K562 (cell line): ENCODE results near the gene MTSS2.

Experiments
- ARID1B ChIP-seq: fragments of 450-650 bp; IDR thresholded peaks from 2 replicates; pipeline ENCODE4 v1.6.1; 2016; ENCODE audit warnings: antibody characterized with exemption, mild to moderate bottlenecking, inconsistent platforms
- ATF2 ChIP-seq: sonication (generic); formaldehyde crosslinking; IDR thresholded peaks from 2 replicates; pipeline ENCODE4 v1.8.1; 2022; ENCODE audit warnings: missing genetic modification reagents
- ATF7 ChIP-seq: fragments of 450-650 bp; IDR thresholded peaks from 2 replicates; pipeline ENCODE4 v1.7.1; 2014; ENCODE audit warnings: mild to moderate bottlenecking, moderate library complexity
- FOXA1 ChIP-seq: fragments of 450-650 bp; IDR thresholded peaks from 2 replicates; pipeline ENCODE4 v1.6.1; 2016; ENCODE audit warnings: mild to moderate bottlenecking, borderline replicate concordance
- HCFC1 ChIP-seq: IDR thresholded peaks from 2 replicates; pipeline ENCODE4 v1.6.1; 2012; ENCODE audit warnings: low read depth, low read length, improper control_type of control experiment
- HDAC2 ChIP-seq: fragments of 450-650 bp; IDR thresholded peaks from 2 replicates; pipeline ENCODE4 v1.6.1; 2016; ENCODE audit warnings: mild to moderate bottlenecking
- HDAC6 ChIP-seq: IDR thresholded peaks from 2 replicates; pipeline ENCODE4 v1.6.1; 2012; ENCODE audit warnings: low read depth, mild to moderate bottlenecking, control low read depth, inconsistent platforms, low read length, moderate library complexity
- OTX1 ChIP-seq: fragments of 450-650 bp; formaldehyde crosslinking; IDR thresholded peaks from 2 replicates; pipeline ENCODE4 v1.4.0; 2022; ENCODE audit warnings: mild to moderate bottlenecking
- SIRT6 ChIP-seq: IDR thresholded peaks from one replicate; pipeline ENCODE4 v1.6.1; 2012; ENCODE audit warnings: low read depth, mild to moderate bottlenecking, control low read depth, inconsistent platforms, low read length, moderate library complexity
- SRSF9 ChIP-seq: fragments of 200-400 bp; formaldehyde crosslinking; IDR thresholded peaks from 2 replicates; pipeline ENCODE4 v1.6.1; 2017; ENCODE audit warnings: low read depth, low read length, borderline replicate concordance
- ZNF263 ChIP-seq: sonication (generic); formaldehyde crosslinking; IDR thresholded peaks from 2 replicates; pipeline ENCODE4 v1.8.0; 2022; ENCODE audit warnings: mild to moderate bottlenecking, missing genetic modification reagents, borderline replicate concordance
- TF ChIP-seq, protein P1 (sequence below): IDR thresholded peaks from 3 replicates; pipeline ENCODE4 v1.6.1; 2011; ENCODE audit warnings: borderline replicate concordance, mild to moderate bottlenecking, moderate library complexity; ENCODE audit not compliant: insufficient read length; ENCODE audit errors: extremely low read depth

DNA sequence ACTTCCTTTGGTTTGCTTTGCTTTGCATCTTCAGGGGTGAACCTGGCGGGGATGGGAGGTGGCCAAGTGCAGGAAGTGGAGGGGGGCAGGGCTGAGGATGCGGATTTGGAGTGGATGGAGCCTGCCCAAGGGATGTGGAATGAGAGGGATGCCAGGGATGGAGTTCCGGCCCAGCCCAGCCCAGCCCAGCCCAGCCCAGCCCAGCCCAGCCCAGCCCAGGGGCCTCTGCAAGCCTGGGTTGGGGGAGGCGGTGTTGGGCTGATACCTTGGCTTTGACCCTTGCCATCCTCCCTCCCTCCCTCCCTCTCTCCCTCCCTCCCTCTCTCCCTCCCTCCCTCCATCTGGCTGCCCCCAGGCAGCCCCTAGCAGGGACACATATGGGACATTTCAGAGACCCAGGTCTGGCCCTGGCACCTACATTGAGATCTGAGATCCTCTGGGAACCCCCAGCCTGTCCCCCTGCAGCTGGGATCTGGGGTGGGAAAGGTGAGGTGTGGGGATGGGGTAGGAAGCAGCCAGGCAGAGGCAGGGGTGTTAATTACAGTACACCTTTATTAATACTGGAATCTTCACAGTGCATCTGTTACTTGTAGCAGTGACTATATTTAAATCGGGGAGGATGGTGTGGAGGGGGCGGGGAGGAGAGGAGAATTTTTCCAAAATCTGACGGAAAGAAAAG is 25.0 kb downstream of the MTSS2 start:
- TF ChIP-seq HCFC1 (no peak), HDAC2 (no peak), ARID1B (no peak), FOXA1 (no peak), SRSF9 (no peak), HDAC6 (no peak), ATF7 (no peak), OTX1 (no peak), ZNF263 (no peak), SIRT6 (no peak), ATF2 (no peak)
- TF ChIP-seq, protein P1, sequence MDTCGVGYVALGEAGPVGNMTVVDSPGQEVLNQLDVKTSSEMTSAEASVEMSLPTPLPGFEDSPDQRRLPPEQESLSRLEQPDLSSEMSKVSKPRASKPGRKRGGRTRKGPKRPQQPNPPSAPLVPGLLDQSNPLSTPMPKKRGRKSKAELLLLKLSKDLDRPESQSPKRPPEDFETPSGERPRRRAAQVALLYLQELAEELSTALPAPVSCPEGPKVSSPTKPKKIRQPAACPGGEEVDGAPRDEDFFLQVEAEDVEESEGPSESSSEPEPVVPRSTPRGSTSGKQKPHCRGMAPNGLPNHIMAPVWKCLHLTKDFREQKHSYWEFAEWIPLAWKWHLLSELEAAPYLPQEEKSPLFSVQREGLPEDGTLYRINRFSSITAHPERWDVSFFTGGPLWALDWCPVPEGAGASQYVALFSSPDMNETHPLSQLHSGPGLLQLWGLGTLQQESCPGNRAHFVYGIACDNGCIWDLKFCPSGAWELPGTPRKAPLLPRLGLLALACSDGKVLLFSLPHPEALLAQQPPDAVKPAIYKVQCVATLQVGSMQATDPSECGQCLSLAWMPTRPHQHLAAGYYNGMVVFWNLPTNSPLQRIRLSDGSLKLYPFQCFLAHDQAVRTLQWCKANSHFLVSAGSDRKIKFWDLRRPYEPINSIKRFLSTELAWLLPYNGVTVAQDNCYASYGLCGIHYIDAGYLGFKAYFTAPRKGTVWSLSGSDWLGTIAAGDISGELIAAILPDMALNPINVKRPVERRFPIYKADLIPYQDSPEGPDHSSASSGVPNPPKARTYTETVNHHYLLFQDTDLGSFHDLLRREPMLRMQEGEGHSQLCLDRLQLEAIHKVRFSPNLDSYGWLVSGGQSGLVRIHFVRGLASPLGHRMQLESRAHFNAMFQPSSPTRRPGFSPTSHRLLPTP, result no peak
